HG03064 (cell line): ENCODE measurements around the gene AGRN.
"Not testable (repeated sequence)": the region's sequence is repeated elsewhere in the genome, so short reads cannot be mapped to it uniquely, and the experiment has no call there.

Experiments
- ATAC-seq: cut with Tn5 transposase; IDR thresholded peaks from one replicate; pipeline ENCODE4 v1.9.1; 2021; ENCODE audit warnings: low read depth; ENCODE audit not compliant: unreplicated experiment

Gene AGRN

GRCh38 chr1:1018321-1018685, 1.6 kb upstream of the AGRN start:
- ATAC-seq, result not testable (repeated sequence)

GRCh38 chr1:1019122-1019999, 559 bp upstream of the AGRN start:
- ATAC-seq, result peak; percentile 58

GRCh38 chr1:1020415-1021009, 592 bp downstream of the AGRN start:
- ATAC-seq, result peak; percentile 10

- ATAC-seq, result no peak
These were observed 1.3 kb downstream of the AGRN start for GRCh38 chr1:1021010-1021919.

GRCh38 chr1:1021920-1022259, 2.0 kb downstream of the AGRN start:
- no peak for ATAC-seq

- no peak for ATAC-seq
These were observed 2.5 kb downstream of the AGRN start for GRCh38 chr1:1022302-1023009.

GRCh38 chr1:1023700-1024099, 3.8 kb downstream of the AGRN start:
- no peak for ATAC-seq

GRCh38 chr1:1024149-1024770, 4.3 kb downstream of the AGRN start:
- no peak for ATAC-seq

GRCh38 chr1:1024771-1025699, 5.1 kb downstream of the AGRN start:
- no peak for ATAC-seq

GRCh38 chr1:1025730-1026129, 5.8 kb downstream of the AGRN start:
- ATAC-seq, result no peak

- no peak for ATAC-seq
These were observed 6.9 kb downstream of the AGRN start for GRCh38 chr1:1026599-1027413.

GRCh38 chr1:1027791-1028190, 7.9 kb downstream of the AGRN start:
- ATAC-seq, result no peak

GRCh38 chr1:1030867-1031658, 11.1 kb downstream of the AGRN start:
- ATAC-seq, result not testable (repeated sequence)

- ATAC-seq, result no peak
These were observed 11.8 kb downstream of the AGRN start for GRCh38 chr1:1031659-1032235.

- no peak for ATAC-seq
These were observed 12.5 kb downstream of the AGRN start for GRCh38 chr1:1032424-1032823.

GRCh38 chr1:1033009-1033587, 13.2 kb downstream of the AGRN start:
- peak; percentile 57 for ATAC-seq
